ENCODE data around the gene SLC26A2. TPM values are rescaled to one million over a fixed set of nuclear protein-coding genes. Genes with fewer than 3 reads are reported as not detected.

Gene SLC26A2
- total and polyA plus RNA-seq, 3 donors from 2014 or later: 7.4 to 16.3 (median 13.5) TPM

DNA sequence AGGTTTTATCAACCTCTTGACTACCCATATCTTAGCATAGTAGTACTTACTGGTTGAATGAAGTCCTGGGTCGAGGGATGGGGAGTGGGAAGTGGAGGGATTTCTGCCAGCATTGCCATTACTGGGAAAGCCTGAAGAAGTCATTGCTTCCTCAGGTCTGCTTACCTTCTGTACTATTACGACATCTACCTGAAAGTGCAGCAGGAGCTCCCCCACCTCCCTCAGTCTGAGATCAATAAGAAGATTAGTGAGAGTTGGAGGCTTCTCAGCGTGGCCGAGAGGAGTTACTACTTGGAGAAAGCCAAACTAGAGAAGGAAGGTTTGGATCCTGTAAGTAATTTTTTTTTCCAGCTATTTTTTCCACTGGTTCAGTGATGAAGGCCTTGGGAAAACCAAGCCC is 45.8 kb downstream of the SLC26A2 start:
- no peaks in the 10 kb centered on the region for H3K27me3 ChIP-seq
- DNase-seq: no peak
- no peaks in the 10 kb centered on the region for H3K9me3 ChIP-seq
- no peak overlapping the region for H3K27ac ChIP-seq
- H3K4me1 ChIP-seq: peaks cover 17% of the 10 kb centered on the region
- TF ChIP-seq CTCF (IDR thresholded peaks at IDR 0.05) (no peak), POLR2A (IDR thresholded peaks at IDR 0.05) (no peak)
- WGBS, 2 donors: 86% methylated on average over 4 of the region's 4 CpGs
- no peak overlapping the region for H3K4me3 ChIP-seq
- H3K36me3 ChIP-seq (ENCODE audit: low read depth, missing control alignments): no peaks in the 10 kb centered on the region
- intact Hi-C loops (cut with DNase I; ENCODE audit: low total_unique reads): no loop called here

DNA sequence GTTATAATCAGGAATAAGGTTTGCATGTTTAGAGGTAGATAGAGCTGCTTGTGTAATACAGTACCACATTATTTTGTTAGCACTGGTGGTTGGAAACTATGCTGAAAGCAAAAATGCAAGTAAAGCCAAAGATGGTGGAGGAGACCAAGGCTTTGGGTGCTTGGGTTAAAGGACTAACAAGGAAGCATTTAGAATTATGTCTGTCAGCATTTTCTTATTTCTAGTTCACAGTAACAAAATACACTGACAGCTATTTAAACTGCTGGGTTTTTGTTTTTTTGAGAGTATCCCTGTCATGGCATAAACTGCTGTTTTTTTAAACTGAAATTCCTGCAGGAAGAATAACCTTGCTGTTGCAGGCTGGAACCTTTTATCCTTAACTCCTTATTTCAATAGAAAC is 46.5 kb downstream of the SLC26A2 start:
- no peak overlapping the region for H3K4me3 ChIP-seq
- H3K9me3 ChIP-seq: no peaks in the 10 kb centered on the region
- peaks cover 11% of the 10 kb centered on the region for H3K4me1 ChIP-seq
- intact Hi-C loops (cut with DNase I; ENCODE audit: low total_unique reads): no loop called here
- DNase-seq: no peak
- TF ChIP-seq POLR2A (IDR thresholded peaks at IDR 0.05) (no peak), CTCF (IDR thresholded peaks at IDR 0.05) (no peak)
- H3K27me3 ChIP-seq: no peaks in the 10 kb centered on the region
- H3K27ac ChIP-seq: no peak overlapping the region
- no peaks in the 10 kb centered on the region for H3K36me3 ChIP-seq (ENCODE audit: low read depth, missing control alignments)

GRCh38 chr5:150009671-150010387 is 49.3 kb downstream of the SLC26A2 start:
- Histone ChIP-seq H3K27ac (no peak overlapping the region), H3K4me1 (no peaks in the 10 kb centered on the region), H3K27me3 (no peaks in the 10 kb centered on the region), H3K9me3 (no peaks in the 10 kb centered on the region), H3K4me3 (no peak overlapping the region), H3K36me3 (ENCODE audit: low read depth, missing control alignments) (no peaks in the 10 kb centered on the region)
- 75 to 83% methylated on average over 2 to 6 of the region's 6 CpGs for WGBS, 2 donors
- intact Hi-C loops (cut with DNase I; ENCODE audit: low total_unique reads): no loop called here
- TF ChIP-seq POLR2A (IDR thresholded peaks at IDR 0.05): no peak
- TF ChIP-seq CTCF (IDR thresholded peaks at IDR 0.05): no peak
- DNase-seq: no peak

DNA sequence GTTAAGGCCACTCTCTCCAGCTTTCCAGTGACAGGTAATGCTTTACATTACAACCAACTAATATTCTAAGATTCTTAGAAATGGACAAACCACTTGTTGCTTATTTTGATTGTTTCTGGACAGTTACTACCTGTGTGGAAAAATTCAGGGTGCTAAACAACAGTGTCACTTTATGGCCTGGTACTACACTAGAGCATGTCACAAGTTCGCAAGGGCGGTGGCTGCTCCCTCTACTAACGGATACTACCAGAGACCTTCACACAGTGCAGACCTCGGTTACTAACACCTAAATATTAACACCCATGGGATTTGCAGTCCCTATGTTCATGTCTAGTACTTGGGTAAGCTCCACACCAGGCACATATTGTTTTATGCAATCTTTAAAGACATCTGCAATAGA is 53.4 kb downstream of the SLC26A2 start:
- Histone ChIP-seq H3K27me3 (no peaks in the 10 kb centered on the region), H3K9me3 (no peaks in the 10 kb centered on the region), H3K27ac (no peak overlapping the region), H3K36me3 (ENCODE audit: low read depth, missing control alignments) (no peaks in the 10 kb centered on the region), H3K4me1 (no peaks in the 10 kb centered on the region), H3K4me3 (no peak overlapping the region)
- TF ChIP-seq CTCF (IDR thresholded peaks at IDR 0.05) (no peak), POLR2A (IDR thresholded peaks at IDR 0.05) (no peak)
- 96 to 97% methylated on average over 4 of the region's 4 CpGs for WGBS, 2 donors
- intact Hi-C loops (cut with DNase I; ENCODE audit: low total_unique reads): no loop called here
- no peak for DNase-seq

GRCh38 chr5:150014456-150014855 is 53.9 kb downstream of the SLC26A2 start:
- intact Hi-C loops (cut with DNase I; ENCODE audit: low total_unique reads): no loop called here
- no peaks in the 10 kb centered on the region for H3K4me1 ChIP-seq
- no peak for TF ChIP-seq CTCF (IDR thresholded peaks at IDR 0.05)
- TF ChIP-seq POLR2A (IDR thresholded peaks at IDR 0.05): no peak
- WGBS, 2 donors: 96 to 98% methylated on average over 3 of the region's 3 CpGs
- no peaks in the 10 kb centered on the region for H3K9me3 ChIP-seq
- no peak overlapping the region for H3K27ac ChIP-seq
- no peaks in the 10 kb centered on the region for H3K27me3 ChIP-seq
- H3K4me3 ChIP-seq: no peak overlapping the region
- H3K36me3 ChIP-seq (ENCODE audit: low read depth, missing control alignments): no peaks in the 10 kb centered on the region
- DNase-seq: no peak
